Caco-2 (cell line): Measurements from ENCODE around the gene MLYCD. TPM values are rescaled to one million over a fixed set of nuclear protein-coding genes. Genes with fewer than 3 reads are reported as not detected.

Source experiments
- BruUV-seq: library from RNA; stranded (reverse); fragments of 400-500 nt; replicated peaks from 2 replicates; lab custom pipeline; 2021; lab: Mats Ljungman, UMichigan
- CTCF ChIA-PET: fragments of 300-600 bp; sonication (Branson Sonifier 250); formaldehyde crosslinking; loops from one replicate; lab custom pipeline; 2022; ENCODE audit warnings: antibody characterized with exemption; lab: Charles Lee
- POLR2A ChIA-PET: fragments of 300-600 bp; sonication (Branson Sonifier 250); formaldehyde crosslinking; loops from one replicate; lab custom pipeline; 2022; ENCODE audit warnings: antibody characterized with exemption; lab: Charles Lee
- DNase-seq, 2 experiments: peaks; one replicate each; pipeline versions ENCODE4 v3.0.0 to v3.0.0-alpha.2; 2020 to 2022
- H3K27me3 ChIP-seq: replicated peaks from 2 replicates; pipeline ENCODE4 v1.6.0; 2011; ENCODE audit warnings: low read length; ENCODE audit not compliant: control insufficient read depth, insufficient read depth
- H3K36me3 ChIP-seq: 2 replicates; pipeline ENCODE4 v1.5.1; 2011; ENCODE audit warnings: low read length; ENCODE audit not compliant: control insufficient read depth, insufficient read depth
- H3K4me1 ChIP-seq: fragments of 250-450 bp; sonication (Bioruptor Pico); 2 replicates; pipeline ENCODE4 v1.5.1; 2020; ENCODE audit warnings: mild to moderate bottlenecking
- H3K4me3 ChIP-seq: 2 replicates; pipeline ENCODE4 v1.5.1; 2011; ENCODE audit warnings: low read depth, mild to moderate bottlenecking, control low read depth, low read length
- H3K9me3 ChIP-seq: fragments of 250-450 bp; sonication (Bioruptor Pico); 2 replicates; pipeline ENCODE4 v1.5.1; 2020; ENCODE audit warnings: mild to moderate bottlenecking, moderate library complexity
- H3K27ac Mint-ChIP-seq: one replicate; pipeline ENCODE4 v1.8.0; 2022; ENCODE audit warnings: mixed read lengths; ENCODE audit not compliant: unreplicated experiment
- H3K27me3 Mint-ChIP-seq: one replicate; pipeline ENCODE4 v1.8.0; 2022; ENCODE audit warnings: mixed read lengths; ENCODE audit not compliant: insufficient read depth, unreplicated experiment
- H3K36me3 Mint-ChIP-seq: one replicate; pipeline ENCODE4 v1.8.0; 2022; ENCODE audit warnings: mild to moderate bottlenecking, mixed read lengths; ENCODE audit not compliant: insufficient read depth, unreplicated experiment
- H3K4me1 Mint-ChIP-seq: one replicate; pipeline ENCODE4 v1.8.0; 2022; ENCODE audit warnings: low read depth, mixed read lengths; ENCODE audit not compliant: unreplicated experiment
- H3K4me3 Mint-ChIP-seq: one replicate; pipeline ENCODE4 v1.8.0; 2022; ENCODE audit warnings: mild to moderate bottlenecking, moderate library complexity, mixed read lengths; ENCODE audit not compliant: unreplicated experiment
- H3K9me3 Mint-ChIP-seq: one replicate; pipeline ENCODE4 v1.8.0; 2022; ENCODE audit warnings: mixed read lengths; ENCODE audit not compliant: unreplicated experiment
- CTCF ChIP-seq, 2 experiments: fragments of 200-600 bp in 1 of 2; IDR thresholded peaks; 1 replicate in 1 of 2; 2 replicates in 1 of 2; pipeline versions ENCODE4 v1.5.1 to v1.8.0; 2011 to 2022; ENCODE audit warnings: antibody characterized with exemption in 1 of 2, control low read depth in 1 of 2, inconsistent platforms in 1 of 2, low read depth in 1 of 2, low read length in 1 of 2, mild to moderate bottlenecking in 1 of 2, moderate library complexity in 1 of 2; ENCODE audit not compliant: insufficient read depth in 1 of 2, severe bottlenecking in 1 of 2, unreplicated experiment in 1 of 2
- intact Hi-C: fragments of 100-400 bp; cut with micrococcal nuclease; formaldehyde crosslinking; loops from one replicate; pipeline ENCODE4 v1.10.0; 2022; ENCODE audit not compliant: unreplicated experiment
- total RNA-seq: library from RNA; stranded (reverse); gene quantifications from 2 replicates; pipeline ENCODE4 v1.2.3, GENCODE V29; 2022

Gene MLYCD
- total RNA-seq, 1 experiment from 2014 or later: 8.7 TPM

- Histone ChIP-seq H3K9me3 (0 out of 2 replicates have a peak, but pooled peaks cover 14% of the 10 kb centered on the region), H3K36me3 (no peaks in the 10 kb centered on the region), H3K27me3 (no peaks in the 10 kb centered on the region), H3K4me1 (no peaks in the 10 kb centered on the region), H3K4me3 (no peak overlapping the region)
- H3K9me3 Mint-ChIP-seq: peaks cover 17% of the 10 kb centered on the region
- ChIA-PET POLR2A (no interaction called here), CTCF (interaction anchor here (0.9 to 1.0 kb wide), 2 partner anchors 38 to 43 kb away, joined by 3 to 6 read pairs; no protein-coding TSS in a partner anchor)
- H3K27me3 Mint-ChIP-seq: no peaks in the 10 kb centered on the region
- intact Hi-C loops: no loop called here
- DNase-seq: peak in 1 of 2 experiments; percentile 26
- H3K27ac Mint-ChIP-seq: no peak overlapping the region
- TF ChIP-seq CTCF (IDR thresholded peaks at IDR 0.05; ENCODE audit: insufficient read depth in 1 of 2, low read depth in 1 of 2, low read length in 1 of 2, severe bottlenecking in 1 of 2, unreplicated experiment in 1 of 2): no peak
- H3K36me3 Mint-ChIP-seq: no peaks in the 10 kb centered on the region
- no TSS peak for BruUV-seq
- H3K4me3 Mint-ChIP-seq: peak overlapping the region; percentile 13
- peaks cover 7% of the 10 kb centered on the region for H3K4me1 Mint-ChIP-seq
Measured at GRCh38 chr16:83888672-83889044, 10.3 kb upstream of the MLYCD start.

GRCh38 chr16:83890359-83890758 is 8.6 kb upstream of the MLYCD start:
- peaks cover 17% of the 10 kb centered on the region for H3K9me3 Mint-ChIP-seq
- no peak overlapping the region for H3K27ac Mint-ChIP-seq
- POLR2A ChIA-PET: no interaction called here
- H3K4me3 ChIP-seq: no peak overlapping the region
- H3K4me3 Mint-ChIP-seq: no peak overlapping the region
- no peaks in the 10 kb centered on the region for H3K36me3 Mint-ChIP-seq
- no peaks in the 10 kb centered on the region for H3K4me1 ChIP-seq
- H3K27me3 ChIP-seq: no peaks in the 10 kb centered on the region
- no peak for DNase-seq
- H3K4me1 Mint-ChIP-seq: peaks cover 7% of the 10 kb centered on the region
- H3K36me3 ChIP-seq: no peaks in the 10 kb centered on the region
- intact Hi-C loops: no loop called here
- no peak for TF ChIP-seq CTCF (IDR thresholded peaks at IDR 0.05; ENCODE audit: insufficient read depth in 1 of 2, low read depth in 1 of 2, low read length in 1 of 2, severe bottlenecking in 1 of 2, unreplicated experiment in 1 of 2)
- H3K9me3 ChIP-seq: 0 out of 2 replicates have a peak, but pooled peaks cover 14% of the 10 kb centered on the region
- H3K27me3 Mint-ChIP-seq: no peaks in the 10 kb centered on the region
- CTCF ChIA-PET: no interaction called here
- no TSS peak for BruUV-seq

- ChIA-PET CTCF (no interaction called here), POLR2A (no interaction called here)
- peaks cover 17% of the 10 kb centered on the region for H3K9me3 Mint-ChIP-seq
- no peak overlapping the region for H3K4me3 Mint-ChIP-seq
- H3K36me3 Mint-ChIP-seq: no peaks in the 10 kb centered on the region
- no peak for TF ChIP-seq CTCF (IDR thresholded peaks at IDR 0.05; ENCODE audit: insufficient read depth in 1 of 2, low read depth in 1 of 2, low read length in 1 of 2, severe bottlenecking in 1 of 2, unreplicated experiment in 1 of 2)
- H3K4me3 ChIP-seq: no peak overlapping the region
- H3K4me1 Mint-ChIP-seq: peaks cover 7% of the 10 kb centered on the region
- H3K27me3 ChIP-seq: no peaks in the 10 kb centered on the region
- H3K27ac Mint-ChIP-seq: no peak overlapping the region
- DNase-seq: no peak
- 0 out of 2 replicates have a peak, but pooled peaks cover 14% of the 10 kb centered on the region for H3K9me3 ChIP-seq
- no peaks in the 10 kb centered on the region for H3K27me3 Mint-ChIP-seq
- no peaks in the 10 kb centered on the region for H3K36me3 ChIP-seq
- intact Hi-C loops: no loop called here
- BruUV-seq: no TSS peak
- no peaks in the 10 kb centered on the region for H3K4me1 ChIP-seq
Measured at GRCh38 chr16:83891742-83892141, 7.2 kb upstream of the MLYCD start.
